ENCODE measurements around the gene ANGEL1.

DNA sequence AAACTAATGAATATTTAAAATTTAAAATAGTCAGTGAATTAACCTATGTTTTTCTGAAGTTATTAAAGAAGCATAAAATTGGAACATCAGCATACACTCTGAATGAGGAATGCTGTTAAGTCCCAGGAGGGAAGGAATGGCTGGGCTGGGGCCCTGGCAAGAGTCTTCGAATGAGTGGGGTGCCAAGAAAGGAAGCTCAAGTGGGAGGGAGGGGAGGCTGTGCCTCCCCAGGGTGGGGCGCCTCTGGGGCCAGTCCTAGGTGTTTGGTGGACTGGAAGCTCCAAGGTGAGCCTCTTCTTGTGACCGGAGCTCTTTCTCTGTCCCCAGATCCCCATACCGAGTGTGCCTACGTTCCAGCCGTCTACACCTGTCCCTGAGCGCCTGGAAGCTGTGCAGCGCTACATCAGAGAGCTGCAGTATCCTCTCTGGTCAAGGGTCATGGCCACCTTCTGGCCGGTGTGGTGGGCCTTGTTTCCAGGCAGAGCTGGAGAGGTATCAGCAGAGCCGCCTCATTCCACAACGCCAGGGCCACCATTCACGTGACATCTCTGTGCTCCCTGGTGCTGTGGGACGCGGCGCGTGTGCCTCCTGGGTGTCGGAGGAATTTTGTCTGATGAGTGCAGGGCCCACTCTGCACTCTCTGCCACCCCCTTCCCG lies 42.9 kb downstream of the ANGEL1 start:
- TF ChIP-seq CTCF (conservative IDR thresholded peaks at IDR 0.05; ENCODE audit: low read length) (no peak), EZH2phosphoT487 (IDR thresholded peaks at IDR 0.05; ENCODE audit: borderline replicate concordance, low read depth, low read length) (no peak)

All from OCI-LY7 (cell line).